WTC11 (cell line): ENCODE results near the gene SH3GL3. TPM values are rescaled to one million over a fixed set of nuclear protein-coding genes. Genes with fewer than 3 reads are reported as not detected.

Source experiments
- ATAC-seq: fragments of 200-7000 bp; cut with Tn5 transposase; 2 replicates; pipeline ENCODE4 v1.10.0; 2021; ENCODE audit warnings: mild to moderate bottlenecking, moderate library complexity
- CTCF ChIA-PET: fragments of 300-600 bp; sonication (Branson Sonifier 250); formaldehyde crosslinking; loops from one replicate; lab custom pipeline; 2021; ENCODE audit warnings: antibody characterized with exemption; lab: Charles Lee
- POLR2A ChIA-PET: fragments of 350-600 bp; sonication (Branson Sonifier 250); formaldehyde crosslinking; loops from one replicate; lab custom pipeline; 2021; ENCODE audit warnings: antibody characterized with exemption; lab: Charles Lee
- DNase-seq: peaks from one replicate; pipeline ENCODE4 v3.0.0; 2021; ENCODE audit warnings: low spot score
- H3K27ac Mint-ChIP-seq: 2 replicates; pipeline ENCODE4 v1.8.0; 2021; ENCODE audit warnings: mixed read lengths
- H3K27me3 Mint-ChIP-seq: 2 replicates; pipeline ENCODE4 v1.8.0; 2021; ENCODE audit warnings: low read depth, mild to moderate bottlenecking, moderate library complexity, mixed read lengths
- H3K36me3 Mint-ChIP-seq: 2 replicates; pipeline ENCODE4 v1.8.0; 2021; ENCODE audit warnings: mixed read lengths
- H3K4me1 Mint-ChIP-seq: 2 replicates; pipeline ENCODE4 v1.8.0; 2022; ENCODE audit warnings: mixed read lengths
- H3K4me3 Mint-ChIP-seq: 2 replicates; pipeline ENCODE4 v1.8.0; 2021; ENCODE audit warnings: mild to moderate bottlenecking, moderate library complexity, mixed read lengths
- H3K9me3 Mint-ChIP-seq: 2 replicates; pipeline ENCODE4 v1.8.0; 2021; ENCODE audit warnings: mixed read lengths
- ATF6 ChIP-seq: sonication (generic); formaldehyde crosslinking; IDR thresholded peaks from 2 replicates; pipeline ENCODE4 v1.8.1; 2023; ENCODE audit warnings: mild to moderate bottlenecking, missing genetic modification reagents
- CREB1 ChIP-seq: sonication (generic); formaldehyde crosslinking; IDR thresholded peaks from 2 replicates; pipeline ENCODE4 v1.8.0; 2023; ENCODE audit warnings: mild to moderate bottlenecking, missing genetic modification reagents
- CREM ChIP-seq: sonication (generic); formaldehyde crosslinking; IDR thresholded peaks from 2 replicates; pipeline ENCODE4 v1.8.1; 2022; ENCODE audit warnings: mild to moderate bottlenecking, missing genetic modification reagents, moderate library complexity
- ELF4 ChIP-seq: sonication (generic); formaldehyde crosslinking; IDR thresholded peaks from 2 replicates; pipeline ENCODE4 v1.8.1; 2022; ENCODE audit warnings: low read depth, mild to moderate bottlenecking, moderate library complexity, missing genetic modification reagents
- ERG ChIP-seq: fragments of 250-450 bp; sonication (Bioruptor Pico); IDR thresholded peaks from 2 replicates; pipeline ENCODE4 v1.8.0; 2021; ENCODE audit warnings: mild to moderate bottlenecking
- ETV6 ChIP-seq: sonication (generic); formaldehyde crosslinking; IDR thresholded peaks from 2 replicates; pipeline ENCODE4 v1.8.1; 2022; ENCODE audit warnings: mild to moderate bottlenecking, missing genetic modification reagents
- IRF1 ChIP-seq: sonication (generic); formaldehyde crosslinking; IDR thresholded peaks from 2 replicates; pipeline ENCODE4 v1.8.0; 2023; ENCODE audit warnings: missing genetic modification reagents
- KAT7 ChIP-seq: sonication (generic); formaldehyde crosslinking; IDR thresholded peaks from 2 replicates; pipeline ENCODE4 v1.8.1; 2023; ENCODE audit warnings: missing genetic modification reagents, mild to moderate bottlenecking, borderline replicate concordance
- NFE2L1 ChIP-seq: sonication (generic); formaldehyde crosslinking; IDR thresholded peaks from 2 replicates; pipeline ENCODE4 v1.8.1; 2023; ENCODE audit warnings: missing genetic modification reagents
- NR2C2 ChIP-seq: sonication (generic); formaldehyde crosslinking; IDR thresholded peaks from 2 replicates; pipeline ENCODE4 v1.8.0; 2022; ENCODE audit warnings: mild to moderate bottlenecking, missing genetic modification reagents
- SOX15 ChIP-seq: fragments of 250-450 bp; sonication (Bioruptor Pico); IDR thresholded peaks from 2 replicates; pipeline ENCODE4 v1.9.0; 2021; ENCODE audit warnings: mild to moderate bottlenecking
- TP53 ChIP-seq: sonication (generic); formaldehyde crosslinking; IDR thresholded peaks from 2 replicates; pipeline ENCODE4 v1.8.1; 2023; ENCODE audit warnings: mild to moderate bottlenecking, missing genetic modification reagents
- ZNF121 ChIP-seq: sonication (generic); formaldehyde crosslinking; IDR thresholded peaks from 2 replicates; pipeline ENCODE4 v1.8.0; 2023; ENCODE audit warnings: missing genetic modification reagents
- ZNF138 ChIP-seq: sonication (generic); formaldehyde crosslinking; conservative IDR thresholded peaks from 2 replicates; pipeline ENCODE4 v1.8.1; 2022; ENCODE audit warnings: mild to moderate bottlenecking, moderate library complexity, missing genetic modification reagents
- ZNF281 ChIP-seq: sonication (generic); formaldehyde crosslinking; IDR thresholded peaks from 2 replicates; pipeline ENCODE4 v1.8.0; 2023; ENCODE audit warnings: mild to moderate bottlenecking, missing genetic modification reagents
- total RNA-seq: library from RNA; stranded (reverse); gene quantifications from 3 replicates; pipeline ENCODE4 v1.2.3, GENCODE V29; 2021
- TF ChIP-seq, protein P1 (sequence below): sonication (generic); formaldehyde crosslinking; IDR thresholded peaks from 2 replicates; pipeline ENCODE4 v1.8.1; 2022; ENCODE audit warnings: mild to moderate bottlenecking, missing genetic modification reagents, moderate library complexity, borderline replicate concordance
- TF ChIP-seq, protein P2 (sequence below): fragments of 250-450 bp; sonication (Bioruptor Pico); IDR thresholded peaks from 2 replicates; pipeline ENCODE4 v1.9.0; 2021; ENCODE audit warnings: moderate library complexity, mild to moderate bottlenecking, inconsistent platforms, borderline replicate concordance
- TF ChIP-seq, protein P3 (sequence below): sonication (generic); formaldehyde crosslinking; conservative IDR thresholded peaks from 2 replicates; pipeline ENCODE4 v1.8.1; 2022; ENCODE audit warnings: mild to moderate bottlenecking, missing genetic modification reagents

The SH3GL3 gene
- total RNA-seq, 1 experiment from 2014 or later: 9.2 TPM

- H3K27ac Mint-ChIP-seq: no peak overlapping the region
- no peaks in the 10 kb centered on the region for H3K9me3 Mint-ChIP-seq
- TF ChIP-seq ZNF138 (CRISPR knock-in tag) (no peak), IRF1 (CRISPR knock-in tag) (no peak), TP53 (CRISPR knock-in tag) (no peak), ELF4 (CRISPR knock-in tag) (no peak), ETV6 (CRISPR knock-in tag) (no peak), NR2C2 (CRISPR knock-in tag) (no peak), KAT7 (CRISPR knock-in tag) (no peak), NFE2L1 (CRISPR knock-in tag) (no peak), SOX15 (no peak), ATF6 (CRISPR knock-in tag) (no peak), ZNF281 (no peak), ERG (CRISPR knock-in tag) (no peak), CREM (CRISPR knock-in tag) (no peak), ZNF121 (no peak), CREB1 (CRISPR knock-in tag) (no peak)
- TF ChIP-seq, protein P1, sequence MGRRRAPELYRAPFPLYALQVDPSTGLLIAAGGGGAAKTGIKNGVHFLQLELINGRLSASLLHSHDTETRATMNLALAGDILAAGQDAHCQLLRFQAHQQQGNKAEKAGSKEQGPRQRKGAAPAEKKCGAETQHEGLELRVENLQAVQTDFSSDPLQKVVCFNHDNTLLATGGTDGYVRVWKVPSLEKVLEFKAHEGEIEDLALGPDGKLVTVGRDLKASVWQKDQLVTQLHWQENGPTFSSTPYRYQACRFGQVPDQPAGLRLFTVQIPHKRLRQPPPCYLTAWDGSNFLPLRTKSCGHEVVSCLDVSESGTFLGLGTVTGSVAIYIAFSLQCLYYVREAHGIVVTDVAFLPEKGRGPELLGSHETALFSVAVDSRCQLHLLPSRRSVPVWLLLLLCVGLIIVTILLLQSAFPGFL (CRISPR knock-in tag): no peak
- TF ChIP-seq, protein P2, sequence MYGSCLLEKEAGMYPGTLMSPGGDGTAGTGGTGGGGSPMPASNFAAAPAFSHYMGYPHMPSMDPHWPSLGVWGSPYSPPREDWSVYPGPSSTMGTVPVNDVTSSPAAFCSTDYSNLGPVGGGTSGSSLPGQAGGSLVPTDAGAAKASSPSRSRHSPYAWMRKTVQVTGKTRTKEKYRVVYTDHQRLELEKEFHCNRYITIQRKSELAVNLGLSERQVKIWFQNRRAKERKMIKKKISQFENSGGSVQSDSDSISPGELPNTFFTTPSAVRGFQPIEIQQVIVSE (CRISPR knock-in tag): no peak
- TF ChIP-seq, protein P3, sequence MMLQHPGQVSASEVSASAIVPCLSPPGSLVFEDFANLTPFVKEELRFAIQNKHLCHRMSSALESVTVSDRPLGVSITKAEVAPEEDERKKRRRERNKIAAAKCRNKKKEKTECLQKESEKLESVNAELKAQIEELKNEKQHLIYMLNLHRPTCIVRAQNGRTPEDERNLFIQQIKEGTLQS (CRISPR knock-in tag): no peak
- ATAC-seq (no peak), DNase-seq (no peak)
- ChIA-PET CTCF (interaction anchor here (0.9 to 10.2 kb wide), 13 partner anchors 11 to 231 kb away, joined by 3 to 219 read pairs (median 5); partner anchors contain the start of gene SH3GL3), POLR2A (interaction anchor here (0.6 to 0.9 kb wide), 2 partner anchors 176 to 189 kb away, joined by 3 to 4 read pairs; no protein-coding TSS in a partner anchor)
- H3K4me1 Mint-ChIP-seq: peaks cover 9% of the 10 kb centered on the region
- H3K36me3 Mint-ChIP-seq: no peaks in the 10 kb centered on the region
- no peaks in the 10 kb centered on the region for H3K27me3 Mint-ChIP-seq
- H3K4me3 Mint-ChIP-seq: no peak overlapping the region
Observed at GRCh38 chr15:83435782-83436181, 11.4 kb upstream of the SH3GL3 start.
